Jurkat, Clone E6-1 (cell line): ENCODE measurements around the gene GALNT9.
A peak's percentile ranks its signal among the peaks of the same experiment; 100 is the strongest.
"Not testable (repeated sequence)": the region's sequence is repeated elsewhere in the genome, so short reads cannot be mapped to it uniquely, and the experiment has no call there.

Experiments used
- DNase-seq: peaks from one replicate; pipeline ENCODE4 v3.0.0-alpha.2; 2011; ENCODE audit warnings: low read depth, low spot score
- H3K4me3 ChIP-seq: 2 replicates; pipeline ENCODE4 v1.5.1; 2011; ENCODE audit warnings: mild to moderate bottlenecking, low read length, control low read depth, moderate library complexity

GALNT9 gene

GRCh38 chr12:132235116-132235820 is 94.1 kb downstream of the GALNT9 start:
- no peak overlapping the region for H3K4me3 ChIP-seq
- DNase-seq = no peak

- DNase-seq = no peak
- no peak overlapping the region for H3K4me3 ChIP-seq
Measured at GRCh38 chr12:132230381-132230780, 99.0 kb downstream of the GALNT9 start.

GRCh38 chr12:132229926-132230325 is 99.5 kb downstream of the GALNT9 start:
- no peak overlapping the region for H3K4me3 ChIP-seq
- no peak for DNase-seq

GRCh38 chr12:132229193-132229760 is 100.1 kb downstream of the GALNT9 start:
- no peak for DNase-seq
- no peak overlapping the region for H3K4me3 ChIP-seq

GRCh38 chr12:132228476-132229192 is 100.8 kb downstream of the GALNT9 start:
- DNase-seq = no peak
- no peak overlapping the region for H3K4me3 ChIP-seq

GRCh38 chr12:132227782-132228475 is 101.5 kb downstream of the GALNT9 start:
- no peak overlapping the region for H3K4me3 ChIP-seq
- DNase-seq = no peak

GRCh38 chr12:132227118-132227517 is 102.3 kb downstream of the GALNT9 start:
- no peak for DNase-seq
- H3K4me3 ChIP-seq = no peak overlapping the region

- DNase-seq = no peak
- no peak overlapping the region for H3K4me3 ChIP-seq
Measured at GRCh38 chr12:132226604-132227003, 102.8 kb downstream of the GALNT9 start.

- no peak overlapping the region for H3K4me3 ChIP-seq
Measured at GRCh38 chr12:132225214-132225613, 104.2 kb downstream of the GALNT9 start.

GRCh38 chr12:132224484-132224883 is 104.9 kb downstream of the GALNT9 start:
- DNase-seq = no peak
- no peak overlapping the region for H3K4me3 ChIP-seq

More at GRCh38 chr12:132225214-132225613, 104.2 kb downstream of the GALNT9 start:
- DNase-seq = no peak

- H3K4me3 ChIP-seq = no peak overlapping the region
- peak; percentile 15 for DNase-seq
Measured at GRCh38 chr12:132222808-132223173, 106.6 kb downstream of the GALNT9 start.

- DNase-seq = peak; percentile 78
- no peak overlapping the region for H3K4me3 ChIP-seq
Measured at GRCh38 chr12:132222096-132222807, 107.1 kb downstream of the GALNT9 start.

GRCh38 chr12:132219761-132220160 is 109.6 kb downstream of the GALNT9 start:
- H3K4me3 ChIP-seq, DNase-seq: not testable (repeated sequence)

GRCh38 chr12:132219323-132219722 is 110.1 kb downstream of the GALNT9 start:
- H3K4me3 ChIP-seq = no peak overlapping the region
- no peak for DNase-seq

GRCh38 chr12:132218915-132219314 is 110.5 kb downstream of the GALNT9 start:
- no peak overlapping the region for H3K4me3 ChIP-seq
- peak; percentile 57 for DNase-seq

- no peak for DNase-seq
- H3K4me3 ChIP-seq = no peak overlapping the region
Measured at GRCh38 chr12:132218527-132218875, 110.9 kb downstream of the GALNT9 start.

- no peak for DNase-seq
- no peak overlapping the region for H3K4me3 ChIP-seq
Measured at GRCh38 chr12:132217800-132218526, 111.4 kb downstream of the GALNT9 start.

GRCh38 chr12:132217371-132217770 is 112.0 kb downstream of the GALNT9 start:
- no peak overlapping the region for H3K4me3 ChIP-seq
- DNase-seq = no peak
